ENCODE data around the gene PAX7. TPM values are rescaled to one million over a fixed set of nuclear protein-coding genes. Genes with fewer than 3 reads are reported as not detected.

The PAX7 gene
- total RNA-seq, 1 donor = not detected

DNA sequence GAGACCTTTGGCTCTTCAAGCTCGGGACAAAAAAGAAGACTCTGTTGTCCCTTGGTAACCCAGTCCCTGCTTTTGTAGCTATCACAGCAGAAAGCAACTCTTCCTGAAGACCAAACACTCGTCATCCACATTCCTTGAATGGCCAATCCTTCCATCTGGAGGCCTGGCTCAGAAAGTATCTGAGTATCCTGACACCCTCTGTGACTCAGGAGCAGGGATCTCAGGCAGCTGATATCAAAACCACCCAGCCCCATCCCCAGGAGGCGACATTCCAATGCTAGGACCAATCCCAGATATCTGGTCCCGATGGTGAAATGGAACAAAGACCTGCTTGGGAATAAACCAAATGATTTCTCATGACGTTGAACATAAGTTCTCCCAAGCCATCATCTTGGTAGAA lies 116.3 kb downstream of the PAX7 start:
- Histone ChIP-seq H3K4me2 (ENCODE audit: insufficient read depth, low read length) (no peak overlapping the region), H3K36me3 (ENCODE audit: insufficient read depth, low read length) (no peaks in the 10 kb centered on the region), H3K4me3 (ENCODE audit: insufficient read depth, low read length) (no peak overlapping the region), H3K79me2 (ENCODE audit: insufficient read depth, low read length) (no peaks in the 10 kb centered on the region), H3K27me3 (ENCODE audit: insufficient read depth, low read length) (no peaks in the 10 kb centered on the region), H2AFZ (ENCODE audit: low read length) (no peak overlapping the region), H3K4me1 (ENCODE audit: insufficient read depth, low read length) (no peaks in the 10 kb centered on the region), H4K20me1 (ENCODE audit: insufficient read depth, low read length) (no peaks in the 10 kb centered on the region), H3K9me3 (ENCODE audit: low read depth, low read length) (no peaks in the 10 kb centered on the region), H3K27ac (ENCODE audit: low read depth, low read length) (no peak overlapping the region)
- TF ChIP-seq, protein P1, sequence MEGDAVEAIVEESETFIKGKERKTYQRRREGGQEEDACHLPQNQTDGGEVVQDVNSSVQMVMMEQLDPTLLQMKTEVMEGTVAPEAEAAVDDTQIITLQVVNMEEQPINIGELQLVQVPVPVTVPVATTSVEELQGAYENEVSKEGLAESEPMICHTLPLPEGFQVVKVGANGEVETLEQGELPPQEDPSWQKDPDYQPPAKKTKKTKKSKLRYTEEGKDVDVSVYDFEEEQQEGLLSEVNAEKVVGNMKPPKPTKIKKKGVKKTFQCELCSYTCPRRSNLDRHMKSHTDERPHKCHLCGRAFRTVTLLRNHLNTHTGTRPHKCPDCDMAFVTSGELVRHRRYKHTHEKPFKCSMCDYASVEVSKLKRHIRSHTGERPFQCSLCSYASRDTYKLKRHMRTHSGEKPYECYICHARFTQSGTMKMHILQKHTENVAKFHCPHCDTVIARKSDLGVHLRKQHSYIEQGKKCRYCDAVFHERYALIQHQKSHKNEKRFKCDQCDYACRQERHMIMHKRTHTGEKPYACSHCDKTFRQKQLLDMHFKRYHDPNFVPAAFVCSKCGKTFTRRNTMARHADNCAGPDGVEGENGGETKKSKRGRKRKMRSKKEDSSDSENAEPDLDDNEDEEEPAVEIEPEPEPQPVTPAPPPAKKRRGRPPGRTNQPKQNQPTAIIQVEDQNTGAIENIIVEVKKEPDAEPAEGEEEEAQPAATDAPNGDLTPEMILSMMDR (IDR thresholded peaks at IDR 0.05; ENCODE audit: extremely low read depth, low read depth, low read length) = no peak
- DNase-seq (ENCODE audit: insufficient read length, low spot score, missing footprints) = no peak

DNA sequence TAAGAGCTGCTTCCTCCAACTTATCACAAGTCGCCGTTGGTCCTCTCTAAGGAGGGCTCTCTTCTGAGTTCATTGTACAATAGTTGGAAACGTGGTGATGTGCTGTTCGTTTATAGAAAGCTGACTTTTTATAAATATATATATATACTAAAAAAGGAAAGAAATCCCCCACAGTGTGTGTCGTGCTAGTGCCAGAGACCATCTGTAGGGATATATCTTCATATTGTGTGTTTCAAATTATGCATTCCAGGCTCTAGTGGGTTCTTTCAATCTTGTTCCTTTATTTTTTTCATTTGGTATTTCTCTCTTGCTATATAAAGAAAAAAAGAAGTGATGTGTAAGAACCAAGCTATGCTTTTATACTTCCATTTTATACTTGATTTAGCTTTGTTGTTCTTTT lies 117.0 kb downstream of the PAX7 start:
- no peaks in the 10 kb centered on the region for H3K36me3 ChIP-seq (ENCODE audit: insufficient read depth, low read length)
- no peaks in the 10 kb centered on the region for H3K27me3 ChIP-seq (ENCODE audit: insufficient read depth, low read length)
- no peak overlapping the region for H3K4me3 ChIP-seq (ENCODE audit: insufficient read depth, low read length)
- H3K4me1 ChIP-seq (ENCODE audit: insufficient read depth, low read length) = no peaks in the 10 kb centered on the region
- H3K27ac ChIP-seq (ENCODE audit: low read depth, low read length) = no peak overlapping the region
- no peak overlapping the region for H2AFZ ChIP-seq (ENCODE audit: low read length)
- TF ChIP-seq, protein P1 (IDR thresholded peaks at IDR 0.05; ENCODE audit: extremely low read depth, low read depth, low read length) = no peak
- no peaks in the 10 kb centered on the region for H3K79me2 ChIP-seq (ENCODE audit: insufficient read depth, low read length)
- H4K20me1 ChIP-seq (ENCODE audit: insufficient read depth, low read length) = no peaks in the 10 kb centered on the region
- DNase-seq (ENCODE audit: insufficient read length, low spot score, missing footprints) = no peak
- H3K9me3 ChIP-seq (ENCODE audit: low read depth, low read length) = no peaks in the 10 kb centered on the region
- H3K4me2 ChIP-seq (ENCODE audit: insufficient read depth, low read length) = no peak overlapping the region

DNA sequence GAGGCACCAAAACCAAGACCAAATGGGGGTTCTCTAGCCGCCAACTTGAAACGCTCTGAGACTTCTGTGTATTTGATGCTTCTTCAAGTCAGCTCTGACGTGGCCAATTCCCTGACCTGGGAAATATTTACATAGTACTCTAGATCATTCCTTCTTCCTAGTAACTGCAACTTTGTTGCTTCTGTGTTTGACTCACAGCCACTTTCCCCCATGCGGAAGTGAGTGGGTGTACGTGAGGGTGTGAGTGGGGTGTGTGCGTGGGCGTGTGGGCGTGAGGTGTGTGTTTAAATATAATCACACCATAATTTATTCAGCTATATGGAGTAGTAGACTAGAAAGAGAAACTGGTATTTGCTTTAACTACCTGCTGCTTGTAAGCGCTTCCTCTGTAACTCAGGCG lies 117.8 kb downstream of the PAX7 start:
- no peaks in the 10 kb centered on the region for H3K4me1 ChIP-seq (ENCODE audit: insufficient read depth, low read length)
- no peak overlapping the region for H3K27ac ChIP-seq (ENCODE audit: low read depth, low read length)
- no peak overlapping the region for H2AFZ ChIP-seq (ENCODE audit: low read length)
- H3K4me2 ChIP-seq (ENCODE audit: insufficient read depth, low read length) = no peak overlapping the region
- H3K27me3 ChIP-seq (ENCODE audit: insufficient read depth, low read length) = no peaks in the 10 kb centered on the region
- H3K79me2 ChIP-seq (ENCODE audit: insufficient read depth, low read length) = no peaks in the 10 kb centered on the region
- H3K36me3 ChIP-seq (ENCODE audit: insufficient read depth, low read length) = no peaks in the 10 kb centered on the region
- no peaks in the 10 kb centered on the region for H3K9me3 ChIP-seq (ENCODE audit: low read depth, low read length)
- TF ChIP-seq, protein P1 (IDR thresholded peaks at IDR 0.05; ENCODE audit: extremely low read depth, low read depth, low read length) = no peak
- DNase-seq (ENCODE audit: insufficient read length, low spot score, missing footprints) = no peak
- no peaks in the 10 kb centered on the region for H4K20me1 ChIP-seq (ENCODE audit: insufficient read depth, low read length)
- H3K4me3 ChIP-seq (ENCODE audit: insufficient read depth, low read length) = no peak overlapping the region

DNA sequence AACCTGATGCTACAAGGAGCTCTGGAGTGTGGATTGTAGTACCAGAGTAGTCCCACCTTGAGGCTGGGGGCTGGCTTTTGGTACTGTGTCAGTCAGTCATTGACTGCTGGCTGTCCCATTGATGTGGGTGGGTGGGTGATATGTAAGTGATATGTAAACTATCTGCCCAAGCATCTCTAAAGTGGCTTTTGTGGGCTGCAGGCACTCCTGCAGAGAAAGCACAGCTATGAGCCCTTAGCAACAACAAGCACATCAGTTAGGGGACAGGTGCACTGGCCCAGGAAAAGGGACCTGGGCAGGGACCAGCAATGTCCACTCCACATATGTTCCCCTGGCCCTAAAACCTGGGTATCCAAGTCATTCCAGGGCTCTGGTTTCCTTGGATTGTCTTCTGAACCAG lies 118.9 kb downstream of the PAX7 start:
- Histone ChIP-seq H3K27me3 (ENCODE audit: insufficient read depth, low read length) (no peaks in the 10 kb centered on the region), H2AFZ (ENCODE audit: low read length) (no peak overlapping the region), H4K20me1 (ENCODE audit: insufficient read depth, low read length) (no peaks in the 10 kb centered on the region), H3K4me1 (ENCODE audit: insufficient read depth, low read length) (no peaks in the 10 kb centered on the region), H3K9me3 (ENCODE audit: low read depth, low read length) (no peaks in the 10 kb centered on the region), H3K27ac (ENCODE audit: low read depth, low read length) (no peak overlapping the region), H3K4me3 (ENCODE audit: insufficient read depth, low read length) (no peak overlapping the region), H3K79me2 (ENCODE audit: insufficient read depth, low read length) (no peaks in the 10 kb centered on the region), H3K4me2 (ENCODE audit: insufficient read depth, low read length) (no peak overlapping the region), H3K36me3 (ENCODE audit: insufficient read depth, low read length) (no peaks in the 10 kb centered on the region)
- DNase-seq (ENCODE audit: insufficient read length, low spot score, missing footprints) = no peak
- TF ChIP-seq, protein P1 (IDR thresholded peaks at IDR 0.05; ENCODE audit: extremely low read depth, low read depth, low read length) = no peak
